Measurements from ENCODE around the gene NIPAL3.
"Not testable (repeated sequence)": the region's sequence is repeated elsewhere in the genome, so short reads cannot be mapped to it uniquely, and the experiment has no call there.

NIPAL3 gene

DNA sequence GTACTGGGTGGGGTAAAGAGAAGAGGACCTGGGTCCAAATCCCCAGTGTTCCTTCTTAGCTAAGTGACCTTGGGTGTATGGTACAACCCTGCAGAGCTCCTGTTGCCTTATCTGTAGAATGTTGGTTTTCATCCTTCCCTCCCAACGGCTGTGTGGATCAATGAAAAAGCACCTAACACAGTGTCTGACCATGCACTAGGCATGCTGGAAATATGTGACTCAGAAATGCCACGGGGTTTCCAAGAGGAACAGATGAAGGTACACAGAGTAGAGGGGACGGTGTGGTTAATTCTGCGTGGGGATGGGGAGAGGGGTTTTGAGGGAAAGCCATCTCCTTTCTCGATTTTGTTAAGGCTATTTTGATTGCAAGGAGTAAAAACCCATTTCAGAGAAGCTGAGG lies 8.6 kb downstream of the NIPAL3 start:
- DNase-seq (ENCODE audit: low read depth) = no peak

DNA sequence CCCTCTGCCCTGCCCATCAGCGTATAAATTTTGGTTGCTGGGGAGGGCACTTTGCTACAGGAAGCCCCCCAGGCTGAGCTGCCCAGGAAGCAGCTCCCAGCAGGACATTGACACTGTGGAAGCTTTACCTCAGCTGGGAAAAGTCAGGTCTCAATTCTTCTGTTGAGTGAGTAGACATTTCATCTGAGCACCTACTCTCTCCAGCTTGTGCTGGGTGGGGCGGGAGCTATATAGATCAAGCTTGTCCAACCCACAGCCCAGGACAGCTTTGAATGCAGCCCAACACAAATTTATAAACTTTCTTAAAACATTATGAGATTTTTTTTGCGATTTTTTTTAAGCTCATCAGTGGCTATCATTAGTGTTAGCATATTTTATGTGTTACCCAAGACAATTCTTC lies 9.4 kb downstream of the NIPAL3 start:
- no peak for DNase-seq (ENCODE audit: low read depth)

DNA sequence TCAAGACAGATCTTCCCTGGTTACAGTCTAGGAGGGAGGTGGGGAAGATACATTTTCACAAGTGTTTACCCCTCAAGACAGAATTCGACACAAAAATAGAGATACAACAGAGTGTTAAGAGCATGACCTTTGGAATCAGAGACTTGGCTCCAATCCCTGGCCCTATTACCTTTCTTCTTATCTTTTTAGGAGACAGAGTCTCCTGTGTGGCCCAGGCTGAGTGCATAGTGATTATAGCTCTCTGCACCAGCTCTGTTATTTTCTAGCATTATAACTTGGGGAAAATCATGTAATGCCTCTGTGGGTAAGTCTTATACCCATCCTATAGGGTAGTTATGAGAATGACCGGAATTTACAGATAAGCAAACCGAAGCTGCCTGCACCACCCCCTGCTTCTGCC lies 9.8 kb downstream of the NIPAL3 start:
- DNase-seq (ENCODE audit: low read depth) = no peak

DNA sequence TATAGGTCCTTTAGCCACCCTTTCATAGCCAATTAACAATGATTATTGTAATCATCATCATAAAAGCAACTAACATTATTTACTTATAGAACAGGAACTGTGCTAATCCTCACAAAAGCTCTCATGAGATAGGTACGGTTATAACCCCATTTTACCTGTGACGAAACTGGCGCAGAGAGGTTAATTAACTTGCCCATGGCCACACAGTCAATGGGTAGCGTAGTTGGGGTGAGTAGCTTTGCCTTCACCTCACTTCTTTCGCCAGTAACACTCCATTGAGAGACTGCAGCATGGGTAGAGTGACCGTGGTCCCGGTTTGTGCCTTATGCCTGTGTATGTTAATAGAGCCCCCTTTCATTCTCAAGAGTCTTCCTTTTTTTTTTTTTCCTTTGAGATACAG lies 10.3 kb downstream of the NIPAL3 start:
- no peak for DNase-seq (ENCODE audit: low read depth)

DNA sequence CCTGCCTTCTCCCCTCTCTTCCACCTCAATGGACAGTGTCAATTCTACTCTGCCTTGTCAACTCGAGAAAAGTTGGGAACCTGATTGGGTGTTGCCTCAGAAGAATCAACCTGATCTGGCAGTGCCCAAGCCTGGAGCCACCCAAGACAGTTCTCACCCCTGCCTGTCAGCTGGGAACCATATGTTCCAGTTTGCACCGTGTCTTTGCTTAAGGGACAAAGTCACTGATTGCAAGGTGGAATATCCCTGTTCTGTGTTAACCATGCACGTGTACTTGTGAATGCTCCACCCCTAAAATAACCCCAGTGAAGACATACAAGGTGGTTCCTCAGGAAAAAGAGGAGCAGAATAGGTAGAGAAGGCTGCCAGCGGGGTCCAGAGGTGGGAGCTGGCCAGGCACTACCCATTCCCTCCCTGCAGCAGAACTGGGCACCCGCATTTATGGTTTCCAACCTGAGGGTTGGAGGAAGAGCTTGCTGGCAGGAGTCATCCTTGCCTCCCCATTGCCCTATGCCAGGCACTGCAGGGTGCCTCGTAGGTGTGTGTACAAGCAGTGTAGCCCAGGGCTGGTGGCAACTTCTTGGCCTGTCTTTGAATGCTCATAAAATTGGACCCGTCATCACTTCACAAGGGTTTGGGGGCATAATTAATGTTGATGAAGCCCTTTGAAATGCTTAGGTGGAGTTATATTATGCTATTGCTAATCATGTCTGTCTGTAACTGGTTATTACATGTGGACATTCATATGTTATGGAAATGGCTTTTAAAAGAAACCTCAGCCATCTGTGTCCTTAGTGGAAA lies 11.3 kb downstream of the NIPAL3 start:
- DNase-seq (ENCODE audit: low read depth) = no peak

DNA sequence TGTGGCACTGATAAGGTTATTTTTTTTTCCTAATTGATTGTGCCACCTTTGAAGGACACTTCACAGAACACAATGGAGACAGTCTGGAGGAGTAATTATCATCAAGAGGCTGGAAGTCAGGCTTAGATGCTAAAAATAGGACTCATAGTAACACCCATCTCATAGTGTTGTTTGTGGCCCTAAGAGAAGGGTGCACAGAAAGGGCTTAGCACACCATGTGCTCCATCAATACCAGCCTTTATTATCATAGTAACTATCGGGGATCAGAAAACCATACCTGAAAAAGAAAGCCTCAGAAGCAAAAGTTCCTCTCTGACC lies 11.9 kb downstream of the NIPAL3 start:
- no peak for DNase-seq (ENCODE audit: low read depth)

DNA sequence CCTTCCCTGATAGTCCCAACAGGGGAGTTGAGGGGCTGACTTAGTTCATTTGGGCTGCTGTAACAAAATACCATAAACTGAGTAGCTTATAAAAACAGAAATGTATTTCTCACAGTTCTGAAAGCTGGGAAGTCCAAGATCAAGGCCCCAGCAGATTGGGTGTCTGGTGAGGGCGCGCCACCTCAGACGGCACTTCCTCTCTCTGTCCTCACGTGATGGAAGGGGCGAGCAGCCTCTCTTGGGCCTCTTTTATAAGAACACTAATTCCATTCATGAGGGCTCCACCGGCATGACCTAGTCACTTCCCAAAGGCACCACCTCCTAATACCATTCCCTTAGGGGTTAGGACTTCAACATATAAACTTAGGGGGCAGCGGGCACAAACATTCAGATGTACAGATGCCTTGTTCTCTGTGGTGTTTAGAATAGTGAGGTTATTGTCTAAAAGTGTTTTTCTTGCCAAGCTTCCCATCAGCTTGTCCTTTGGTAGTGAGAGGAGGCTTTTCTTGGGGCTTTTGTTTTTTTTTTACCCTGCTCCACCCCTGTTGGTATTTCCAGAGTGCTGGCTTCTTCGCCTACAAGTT lies 20.3 kb downstream of the NIPAL3 start:
- DNase-seq (ENCODE audit: low read depth) = no peak

DNA sequence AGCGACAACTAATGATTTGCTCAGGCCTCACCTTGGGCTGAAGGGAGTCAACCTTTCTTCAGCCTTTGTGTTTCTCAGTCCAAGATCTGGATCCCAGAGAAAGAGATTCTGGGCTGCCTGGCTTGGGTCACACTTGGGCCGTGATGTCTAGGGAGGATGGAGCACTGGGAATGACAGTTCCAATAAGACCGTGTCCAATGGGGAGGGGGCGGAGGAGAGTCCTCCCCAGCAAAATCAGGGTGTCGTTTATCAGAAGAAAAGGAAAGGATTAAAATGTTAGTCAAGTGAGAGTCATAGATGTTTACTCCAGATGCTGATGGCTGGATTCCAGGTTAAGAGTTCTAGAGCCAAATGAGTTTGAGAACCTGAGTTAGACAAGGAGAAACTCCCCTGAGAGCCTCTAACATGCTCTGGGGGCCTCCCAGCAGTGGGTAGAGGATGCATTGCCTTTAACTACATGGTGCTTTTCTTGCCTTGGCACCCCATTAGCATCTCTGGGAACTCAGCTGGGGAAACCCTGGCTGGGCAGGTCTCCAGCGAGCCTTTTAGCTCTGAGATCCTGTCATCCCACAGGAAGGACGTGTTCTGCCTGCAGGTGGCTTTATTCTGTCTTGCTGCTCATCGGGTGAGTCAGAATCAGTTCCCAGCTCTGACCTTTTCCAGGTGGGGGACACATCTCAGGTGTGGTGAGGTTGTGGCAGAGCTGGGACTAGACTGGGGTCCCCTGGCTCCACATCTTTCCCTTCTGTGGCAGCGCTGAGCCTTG lies 22.2 kb downstream of the NIPAL3 start:
- no peak for DNase-seq (ENCODE audit: low read depth)

DNA sequence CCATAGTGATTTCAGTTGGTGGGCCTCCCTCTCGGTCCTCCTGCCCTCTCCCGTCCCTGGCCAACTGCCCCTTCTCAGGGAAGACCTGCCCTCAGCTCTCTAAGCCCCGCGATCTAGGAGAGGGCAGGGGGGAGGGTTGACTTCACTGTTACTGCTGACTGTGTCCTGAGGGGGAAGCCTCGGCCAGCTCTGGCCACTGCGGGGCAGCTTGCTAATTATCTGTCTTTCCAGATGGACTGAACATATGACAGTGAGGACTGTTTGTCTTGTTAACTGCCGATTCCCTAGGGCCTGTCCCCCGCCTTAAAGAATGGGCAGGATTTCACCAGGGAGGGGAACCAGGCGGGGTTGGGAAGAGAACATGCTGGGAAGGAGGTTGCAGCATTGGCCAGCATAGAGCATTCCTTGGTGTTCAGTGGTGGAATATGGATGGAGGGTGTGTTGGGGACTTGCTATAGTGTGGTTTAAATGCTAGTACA lies 22.9 kb downstream of the NIPAL3 start:
- no peak for DNase-seq (ENCODE audit: low read depth)

DNA sequence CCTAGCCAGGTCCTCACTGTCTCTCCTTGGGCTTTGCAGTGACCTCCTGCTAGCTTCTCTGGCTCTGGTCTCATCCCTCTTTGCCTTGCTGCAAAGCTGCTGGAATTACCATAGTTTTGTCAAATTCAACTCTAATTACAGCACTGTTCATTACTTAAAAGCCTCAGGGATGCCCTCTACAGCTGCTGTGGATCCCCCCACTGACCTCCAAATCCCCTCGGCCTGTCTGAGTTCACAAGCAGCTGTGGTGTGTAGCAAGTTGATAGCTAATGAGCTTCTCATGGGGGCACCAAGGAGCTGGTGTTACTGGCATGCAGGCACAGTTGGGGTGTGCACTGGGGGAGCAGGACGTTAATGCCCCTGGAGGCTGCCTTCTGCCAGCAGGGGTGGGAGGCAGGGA lies 24.8 kb downstream of the NIPAL3 start:
- no peak for DNase-seq (ENCODE audit: low read depth)

DNA sequence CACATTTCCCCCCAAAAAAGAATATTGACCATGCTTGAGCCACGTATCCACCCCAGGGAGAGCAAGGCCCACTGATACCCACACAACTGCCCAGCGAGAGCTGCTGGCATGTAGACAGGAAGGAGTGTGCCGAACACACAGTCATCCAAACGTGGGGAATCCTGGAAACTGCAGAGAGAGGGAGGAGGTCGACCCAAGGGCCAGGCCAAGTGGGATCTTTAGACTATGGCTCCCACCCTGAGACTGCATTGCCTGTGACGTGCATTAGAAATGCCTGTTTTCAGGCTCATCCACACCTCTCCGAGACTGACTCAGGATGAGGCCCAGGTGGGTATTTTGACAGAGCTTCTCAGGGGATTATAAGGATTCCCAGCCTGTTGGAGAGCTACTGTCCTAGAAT lies 25.9 kb downstream of the NIPAL3 start:
- no peak for DNase-seq (ENCODE audit: low read depth)

DNA sequence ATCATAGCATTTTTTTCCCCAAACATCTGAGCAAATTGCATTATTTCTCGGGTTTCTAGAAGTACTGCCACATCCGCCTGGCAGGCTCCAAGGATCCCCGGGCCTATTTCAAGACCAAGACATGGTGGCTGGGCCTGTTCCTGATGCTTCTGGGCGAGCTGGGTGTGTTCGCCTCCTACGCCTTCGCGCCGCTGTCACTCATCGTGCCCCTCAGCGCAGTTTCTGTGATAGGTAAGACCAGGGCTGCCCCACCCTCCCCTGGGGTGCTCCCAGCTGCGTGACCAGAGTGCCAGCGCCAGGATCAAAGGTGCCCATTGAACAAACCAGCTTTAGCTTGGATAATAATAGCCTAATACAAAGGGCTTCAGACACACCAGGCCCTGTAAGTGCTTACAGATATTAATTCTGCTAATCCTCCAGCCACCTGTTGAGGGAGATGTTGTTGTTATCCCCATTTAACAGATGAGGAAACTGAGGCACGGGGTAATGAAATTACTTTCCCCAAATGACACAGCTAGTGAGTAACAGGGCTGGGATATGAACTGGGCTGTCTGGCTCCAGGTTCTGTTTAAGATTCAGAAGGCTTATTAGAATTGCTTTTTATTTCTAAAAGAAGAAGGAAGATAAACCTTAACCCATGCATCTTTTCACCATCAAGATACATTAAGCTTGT lies 26.5 kb downstream of the NIPAL3 start:
- no peak for DNase-seq (ENCODE audit: low read depth)

DNA sequence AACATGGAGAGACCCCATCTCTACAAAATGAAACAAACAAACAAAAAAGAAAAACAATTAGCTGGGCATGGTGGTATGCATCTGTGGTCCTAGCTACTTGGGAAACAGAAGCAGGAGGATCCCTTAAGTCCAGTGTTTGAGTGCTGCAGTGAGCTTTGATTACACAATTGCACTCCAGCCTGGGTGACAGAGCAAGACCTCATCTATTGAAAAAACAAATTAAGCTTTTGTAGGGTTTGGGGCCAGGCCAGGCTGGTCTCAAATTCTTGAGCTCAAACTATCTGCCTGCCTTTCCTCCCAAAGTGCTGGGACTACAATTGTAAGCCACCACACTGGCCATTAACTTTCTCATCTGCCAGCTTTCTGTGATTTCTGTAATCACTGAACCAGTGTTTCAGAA lies 27.2 kb downstream of the NIPAL3 start:
- DNase-seq (ENCODE audit: low read depth) = no peak

DNA sequence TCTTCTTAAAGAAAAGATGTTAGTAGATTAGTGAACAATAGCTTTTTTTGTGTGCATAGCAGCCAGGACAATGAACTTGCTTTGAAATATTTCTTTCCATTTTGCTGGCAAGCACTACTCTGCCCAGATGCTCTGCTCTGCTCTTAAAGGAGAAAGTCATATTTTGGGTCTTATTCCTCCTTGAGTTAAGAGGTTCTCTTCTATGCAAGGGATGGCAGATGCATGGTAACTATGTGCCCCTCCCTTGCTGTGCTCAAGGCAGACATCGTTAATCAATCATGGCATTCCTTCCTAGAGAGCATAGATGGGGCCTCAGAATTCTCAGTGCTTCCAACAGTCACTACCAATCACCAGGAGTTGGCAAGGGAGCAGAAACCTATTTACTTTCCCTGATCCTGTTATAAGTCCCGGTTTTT lies 27.6 kb downstream of the NIPAL3 start:
- no peak for DNase-seq (ENCODE audit: low read depth)

DNA sequence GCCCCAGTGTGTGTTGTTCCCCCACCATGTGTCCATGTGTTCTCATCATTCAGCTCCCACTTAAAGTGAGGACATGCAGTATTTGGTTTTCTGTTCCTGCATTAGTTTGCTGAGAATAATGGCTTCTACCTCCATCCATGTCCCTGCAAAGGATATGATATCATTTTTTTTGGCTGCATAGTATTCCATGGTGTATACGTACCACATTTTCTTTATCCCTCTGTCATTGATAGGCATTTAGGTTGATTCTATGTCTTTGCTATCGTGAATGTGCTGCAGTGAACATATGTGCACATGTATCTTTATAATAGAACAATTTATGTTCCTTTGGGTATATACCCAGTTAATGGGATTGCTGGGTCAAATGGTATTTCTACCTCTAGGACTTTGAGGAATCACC lies 30.8 kb downstream of the NIPAL3 start:
- DNase-seq (ENCODE audit: low read depth) = not testable (repeated sequence)

DNA sequence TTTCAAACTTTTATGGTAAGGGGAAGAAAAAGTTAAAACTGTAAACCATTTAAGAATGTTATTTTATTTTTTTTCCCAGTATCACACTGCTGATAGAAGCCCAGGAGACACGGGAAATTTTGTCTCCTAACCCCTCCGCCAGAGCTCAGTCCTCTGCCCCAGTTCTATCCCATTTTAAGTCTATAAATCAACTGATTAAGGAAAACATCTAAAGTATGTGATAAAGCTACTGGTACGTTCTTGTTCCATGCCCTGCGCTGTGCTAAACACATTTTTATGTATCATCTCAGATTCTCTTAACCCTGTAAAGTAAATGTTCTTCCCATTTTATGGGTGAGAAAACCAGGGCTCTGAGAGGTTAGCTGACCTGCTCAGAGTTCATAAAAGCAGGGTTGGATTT lies 34.7 kb downstream of the NIPAL3 start:
- DNase-seq (ENCODE audit: low read depth) = no peak

DNA sequence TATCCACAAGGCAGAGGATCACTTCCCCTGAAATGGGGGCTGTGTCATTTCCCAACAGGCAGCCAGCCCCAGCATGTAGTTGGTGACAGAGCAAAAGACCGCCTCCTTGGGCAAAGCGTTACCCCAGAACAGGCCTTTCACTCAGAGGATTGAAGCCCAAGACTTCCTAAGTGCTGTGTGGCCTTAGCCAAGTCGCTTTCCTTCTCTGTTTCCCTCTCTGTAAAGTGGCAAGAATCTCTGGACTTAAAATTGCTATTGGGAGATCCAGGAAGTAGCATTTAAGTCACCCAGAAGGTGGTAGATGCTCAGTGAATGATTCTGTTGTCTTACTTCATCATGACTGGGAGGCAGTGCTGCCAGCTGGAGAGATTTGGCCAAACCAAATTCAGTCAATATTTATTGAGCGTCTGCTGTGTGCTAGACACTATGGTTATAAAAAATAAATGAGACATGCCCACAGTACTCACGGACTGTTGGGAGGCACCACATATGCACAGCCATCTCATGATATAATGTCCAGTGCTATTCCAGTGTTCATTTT lies 35.3 kb downstream of the NIPAL3 start:
- no peak for DNase-seq (ENCODE audit: low read depth)

DNA sequence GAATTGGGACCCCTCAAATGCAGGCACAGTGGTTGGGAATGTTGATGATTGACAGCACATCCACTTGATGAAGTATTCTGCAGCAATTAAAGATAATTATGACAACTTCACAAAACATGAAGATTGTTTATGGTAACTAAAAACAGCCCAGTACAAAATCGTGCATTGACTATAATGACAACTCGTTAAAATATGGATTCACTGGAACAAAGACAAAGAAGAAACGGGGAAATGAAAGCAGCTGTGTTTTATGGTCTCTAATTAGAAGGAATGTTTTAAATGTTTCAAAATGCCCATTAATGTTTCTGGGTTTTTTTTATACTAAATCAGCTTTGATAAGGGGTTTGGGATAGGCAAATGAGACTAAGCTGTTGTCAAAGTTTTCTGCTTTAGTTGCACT lies 36.1 kb downstream of the NIPAL3 start:
- no peak for DNase-seq (ENCODE audit: low read depth)

DNA sequence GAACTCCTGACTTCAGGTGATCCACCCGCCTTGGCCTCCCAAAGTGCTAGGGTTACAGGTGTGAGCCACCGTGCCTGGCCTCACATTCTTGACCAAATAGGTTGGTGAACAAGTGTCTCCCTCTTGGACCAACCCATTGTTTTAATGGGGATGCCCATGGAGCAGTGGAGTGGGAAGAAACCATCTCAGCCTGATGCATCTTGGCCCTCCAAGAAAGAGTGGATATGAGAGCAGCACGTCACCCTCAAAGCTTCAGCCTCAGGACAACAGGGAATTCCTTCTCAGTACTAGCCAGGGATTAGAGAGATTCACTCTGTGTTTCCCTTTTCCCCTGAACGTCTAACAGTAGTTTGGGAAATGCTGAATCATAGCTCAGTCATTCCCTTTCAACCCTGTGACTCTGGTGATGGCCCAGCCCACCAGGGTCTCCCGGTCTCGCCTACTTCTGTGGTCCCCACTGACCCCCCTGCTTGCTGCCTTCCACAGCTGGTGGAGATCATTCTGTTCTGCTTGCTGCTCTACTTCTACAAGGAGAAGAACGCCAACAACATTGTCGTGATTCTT lies 37.4 kb downstream of the NIPAL3 start:
- no peak for DNase-seq (ENCODE audit: low read depth)

DNA sequence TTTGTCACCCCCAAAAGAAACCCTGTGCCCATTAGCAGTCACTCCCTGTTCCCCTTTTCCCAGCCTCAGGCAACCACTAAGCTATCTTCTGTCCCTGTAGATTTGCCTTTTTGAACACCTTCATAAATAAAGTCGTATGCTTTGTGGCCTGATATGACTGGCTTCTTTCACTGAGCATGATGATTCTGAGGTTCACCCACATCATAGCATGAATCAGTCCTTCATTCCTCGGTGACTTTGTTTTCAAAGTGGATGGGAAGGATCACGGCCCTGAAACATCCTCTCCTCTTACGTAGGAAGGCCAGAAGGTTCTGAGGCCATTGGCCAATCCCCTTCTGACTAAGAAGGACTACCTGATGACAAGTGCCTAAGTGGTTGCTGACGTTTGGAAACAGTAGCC lies 39.1 kb downstream of the NIPAL3 start:
- no peak for DNase-seq (ENCODE audit: low read depth)

DNA sequence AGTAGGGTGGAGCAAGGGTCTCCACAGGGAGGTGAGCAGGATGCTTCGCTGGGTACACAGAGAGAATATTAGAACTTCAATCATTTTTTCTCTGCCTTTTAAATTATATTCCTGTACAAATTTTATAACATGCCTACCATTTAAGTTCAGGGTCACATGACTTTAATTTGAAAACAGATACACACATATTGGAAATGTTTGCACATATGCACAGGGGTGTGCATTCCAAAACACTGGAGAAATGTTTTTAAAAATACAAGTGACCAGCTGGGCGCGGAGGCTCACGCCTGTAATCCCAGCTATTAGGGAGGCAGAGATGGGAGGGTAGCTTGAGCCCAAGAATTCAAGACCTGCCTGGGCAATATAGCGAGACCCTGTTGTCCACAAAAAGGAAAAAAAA lies 39.7 kb downstream of the NIPAL3 start:
- DNase-seq (ENCODE audit: low read depth) = no peak

DNA sequence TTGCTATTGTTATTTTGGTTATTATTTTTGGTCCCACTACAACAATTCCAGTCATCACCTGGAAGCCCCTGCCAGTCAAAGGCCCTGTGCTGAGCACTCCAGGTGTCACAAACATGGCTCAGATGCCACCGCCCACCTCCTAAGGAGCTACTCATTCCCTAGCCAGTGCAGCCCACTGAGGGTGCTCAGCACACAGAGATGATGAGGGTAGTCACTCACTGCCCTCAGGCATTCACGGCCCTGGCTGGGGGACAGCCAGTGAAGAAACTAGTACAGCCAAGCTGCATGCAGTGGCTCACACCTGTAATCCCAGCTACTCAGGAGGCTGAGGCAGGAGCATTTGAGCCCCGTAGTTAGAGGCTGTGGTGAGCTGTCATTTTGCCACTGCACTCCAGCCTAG lies 42.3 kb downstream of the NIPAL3 start:
- no peak for DNase-seq (ENCODE audit: low read depth)

Measured in CMK (cell line).